Cardiac fibroblast (primary cell): ENCODE results near the gene KCNT1.

Experiments used
- DNase-seq, 2 donors: peaks; one replicate each; pipeline versions ENCODE4 v3.0.0 to v3.0.0-alpha.2; 2010; ENCODE audit warnings: low read depth in 2 of 2
- H3K4me3 ChIP-seq, 2 donors: replicated peaks in 1 of 2; 1 replicate in 1 of 2; 2 replicates in 1 of 2; pipeline ENCODE4 v1.5.1; 2011; ENCODE audit warnings: low read depth in 2 of 2, low read length in 2 of 2, mild to moderate bottlenecking in 2 of 2, moderate library complexity in 1 of 2
- CTCF ChIP-seq: IDR thresholded peaks from one replicate; pipeline ENCODE4 v1.5.1; 2011; ENCODE audit warnings: low read depth, mild to moderate bottlenecking, low read length, inconsistent platforms

Gene KCNT1

GRCh38 chr9:135701959-135702721 lies at the start of gene KCNT1:
Gene KCNT1 (plus strand): TSS chr9:135702185. CDS start chr9:135702259, 74 bp downstream.
- H3K4me3 ChIP-seq = no peak within 1 kb of the TSS
- peak; percentile 36 for TF ChIP-seq CTCF
- peak; percentile 42 to 53 for DNase-seq

GRCh38 chr9:135655317-135655716 lies 46.7 kb upstream of the KCNT1 start:
- no peak for DNase-seq
- no peak overlapping the region for H3K4me3 ChIP-seq
- TF ChIP-seq CTCF = no peak

GRCh38 chr9:135657416-135657815 lies 44.6 kb upstream of the KCNT1 start:
- no peak for DNase-seq
- H3K4me3 ChIP-seq = no peak overlapping the region
- TF ChIP-seq CTCF = no peak

- no peak for DNase-seq
- no peak overlapping the region for H3K4me3 ChIP-seq
- no peak for TF ChIP-seq CTCF
Measured at GRCh38 chr9:135659252-135659651, 42.7 kb upstream of the KCNT1 start.

GRCh38 chr9:135660407-135660806 lies 41.6 kb upstream of the KCNT1 start:
- no peak for DNase-seq
- H3K4me3 ChIP-seq = no peak overlapping the region
- no peak for TF ChIP-seq CTCF

- peak in 1 of 2 donors; percentile 5 for DNase-seq
- no peak for TF ChIP-seq CTCF
- no peak overlapping the region for H3K4me3 ChIP-seq
Measured at GRCh38 chr9:135661816-135662560, 40.0 kb upstream of the KCNT1 start.
